Suprapubic skin (tissue), 4 donors: ENCODE measurements around the gene CNNM2.

Experiments used
- POLR2A ChIP-seq, 2 donors: fragments of 450-650 bp; IDR thresholded peaks; one replicate each; pipeline ENCODE4 v1.6.1; 2017; ENCODE audit warnings: antibody characterized with exemption in 2 of 2, mild to moderate bottlenecking in 2 of 2, moderate library complexity in 2 of 2
- POLR2AphosphoS5 ChIP-seq, 3 donors: sonication (generic); formaldehyde crosslinking; IDR thresholded peaks; one replicate each; pipeline ENCODE4 v1.6.1; 2017; ENCODE audit warnings: antibody characterized with exemption in 3 of 3
- TF ChIP-seq, protein P1 (sequence below), 2 donors: fragments of 200-600 bp in 1 of 2; fragments of 450-650 bp in 1 of 2; sonication (generic) in 1 of 2; IDR thresholded peaks; one replicate each; pipeline ENCODE4 v1.5.1; 2016 to 2019; ENCODE audit warnings: antibody characterized with exemption in 2 of 2, mild to moderate bottlenecking in 1 of 2, moderate library complexity in 1 of 2

DNA sequence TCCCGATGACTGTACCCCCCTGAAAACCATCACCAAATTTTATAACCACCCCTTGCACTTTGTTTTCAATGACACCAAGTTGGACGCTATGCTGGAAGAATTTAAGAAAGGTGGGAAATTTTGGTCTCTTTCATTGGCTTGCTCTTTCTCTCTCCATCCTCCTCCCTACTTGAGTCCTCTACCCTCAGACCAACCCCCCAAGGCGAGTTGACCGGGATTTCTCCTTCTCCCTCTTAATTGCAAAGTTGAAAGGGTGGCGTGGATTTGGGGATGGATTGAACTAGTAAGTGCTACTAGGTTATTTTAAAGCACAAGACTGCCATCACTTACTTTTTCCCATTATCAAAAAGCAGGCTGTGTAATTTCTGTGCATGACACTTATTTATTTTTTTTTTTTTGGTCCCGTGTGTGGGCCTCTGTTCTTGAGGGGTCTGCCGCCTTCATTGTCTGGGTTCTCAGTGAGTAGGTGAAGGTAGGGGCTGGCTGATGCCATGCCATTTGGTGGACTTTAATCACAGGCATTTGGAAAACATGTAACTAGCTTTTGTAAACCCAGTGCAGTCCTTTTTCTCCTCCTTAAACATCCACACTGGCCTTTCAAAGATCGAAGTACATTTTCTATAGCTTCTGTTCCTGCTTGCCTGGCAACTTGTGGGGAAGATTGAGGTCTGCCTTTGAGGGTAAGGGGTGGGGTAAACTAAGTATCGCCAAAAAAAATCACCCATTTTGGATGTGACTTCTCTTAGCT lies 2.1 kb downstream of the CNNM2 start:
- TF ChIP-seq POLR2AphosphoS5 (IDR thresholded peaks at IDR 0.05) (no peak), POLR2A (IDR thresholded peaks at IDR 0.05) (no peak)
- TF ChIP-seq, protein P1, sequence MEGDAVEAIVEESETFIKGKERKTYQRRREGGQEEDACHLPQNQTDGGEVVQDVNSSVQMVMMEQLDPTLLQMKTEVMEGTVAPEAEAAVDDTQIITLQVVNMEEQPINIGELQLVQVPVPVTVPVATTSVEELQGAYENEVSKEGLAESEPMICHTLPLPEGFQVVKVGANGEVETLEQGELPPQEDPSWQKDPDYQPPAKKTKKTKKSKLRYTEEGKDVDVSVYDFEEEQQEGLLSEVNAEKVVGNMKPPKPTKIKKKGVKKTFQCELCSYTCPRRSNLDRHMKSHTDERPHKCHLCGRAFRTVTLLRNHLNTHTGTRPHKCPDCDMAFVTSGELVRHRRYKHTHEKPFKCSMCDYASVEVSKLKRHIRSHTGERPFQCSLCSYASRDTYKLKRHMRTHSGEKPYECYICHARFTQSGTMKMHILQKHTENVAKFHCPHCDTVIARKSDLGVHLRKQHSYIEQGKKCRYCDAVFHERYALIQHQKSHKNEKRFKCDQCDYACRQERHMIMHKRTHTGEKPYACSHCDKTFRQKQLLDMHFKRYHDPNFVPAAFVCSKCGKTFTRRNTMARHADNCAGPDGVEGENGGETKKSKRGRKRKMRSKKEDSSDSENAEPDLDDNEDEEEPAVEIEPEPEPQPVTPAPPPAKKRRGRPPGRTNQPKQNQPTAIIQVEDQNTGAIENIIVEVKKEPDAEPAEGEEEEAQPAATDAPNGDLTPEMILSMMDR (IDR thresholded peaks at IDR 0.05), result no peak
